HepG2 (cell line): ENCODE results near the gene SRSF3. TPM values are rescaled to one million over a fixed set of nuclear protein-coding genes. Genes with fewer than 3 reads are reported as not detected.

Source experiments
- AHR ChIP-seq: IDR thresholded peaks from 2 replicates; pipeline ENCODE4 v1.6.1; 2018; ENCODE audit warnings: missing genetic modification reagents, missing compliant biosample characterization
- ATF7-NPFF ChIP-seq: sonication (generic); formaldehyde crosslinking; IDR thresholded peaks from 2 replicates; pipeline ENCODE4 v1.8.1; 2023; ENCODE audit warnings: mild to moderate bottlenecking, low read depth, missing genetic modification reagents, moderate library complexity
- DR1 ChIP-seq: sonication (generic); formaldehyde crosslinking; IDR thresholded peaks from 2 replicates; pipeline ENCODE4 v1.8.0; 2021; ENCODE audit warnings: mild to moderate bottlenecking, missing genetic modification reagents, inconsistent platforms
- ERF ChIP-seq: IDR thresholded peaks from 2 replicates; pipeline ENCODE4 v1.6.1; 2018; ENCODE audit warnings: missing biosample characterization, missing genetic modification reagents
- IKZF5 ChIP-seq: IDR thresholded peaks from 2 replicates; pipeline ENCODE4 v1.6.1; 2018; ENCODE audit warnings: missing genetic modification reagents, mild to moderate bottlenecking, missing compliant biosample characterization
- MAFK ChIP-seq, 2 experiments: IDR thresholded peaks in 1 of 2; conservative IDR thresholded peaks in 1 of 2; 2 replicates each; pipeline ENCODE4 v1.6.1; 2011; ENCODE audit warnings: improper control_type of control experiment in 2 of 2, low read length in 2 of 2
- MED1 ChIP-seq: sonication (generic); formaldehyde crosslinking; IDR thresholded peaks from 2 replicates; pipeline ENCODE4 v1.4.0; 2020; ENCODE audit warnings: missing genetic modification reagents
- MXD1 ChIP-seq: sonication (generic); formaldehyde crosslinking; IDR thresholded peaks from 2 replicates; pipeline ENCODE4 v1.4.0; 2020; ENCODE audit warnings: mild to moderate bottlenecking, missing genetic modification reagents
- MXD3 ChIP-seq: IDR thresholded peaks from 2 replicates; pipeline ENCODE4 v1.6.1; 2016; ENCODE audit warnings: mild to moderate bottlenecking, missing biosample characterization, missing genetic modification reagents
- RAD21 ChIP-seq: fragments of 450-650 bp; formaldehyde crosslinking; IDR thresholded peaks from 2 replicates; pipeline ENCODE4 v1.5.0; 2020; ENCODE audit warnings: mild to moderate bottlenecking
- RXRA ChIP-seq: sonication (generic); formaldehyde crosslinking; IDR thresholded peaks from 2 replicates; pipeline ENCODE4 v1.5.1; 2020; ENCODE audit warnings: missing genetic modification reagents
- SIN3A ChIP-seq: IDR thresholded peaks from 2 replicates; pipeline ENCODE4 v1.6.1; 2011; ENCODE audit warnings: low read depth, mild to moderate bottlenecking, control low read depth, low read length, borderline replicate concordance
- SSRP1 ChIP-seq: IDR thresholded peaks from 2 replicates; pipeline ENCODE4 v1.6.1; 2016; ENCODE audit warnings: control low read depth
- TAF15 ChIP-seq: fragments of 200-400 bp; formaldehyde crosslinking; IDR thresholded peaks from one replicate; pipeline ENCODE4 v1.6.1; 2018; ENCODE audit warnings: mild to moderate bottlenecking, low read depth, low read length; ENCODE audit not compliant: poor library complexity, severe bottlenecking
- TSC22D2 ChIP-seq: sonication (generic); formaldehyde crosslinking; IDR thresholded peaks from 2 replicates; pipeline ENCODE4 v1.5.1; 2020; ENCODE audit warnings: missing genetic modification reagents, mild to moderate bottlenecking, borderline replicate concordance
- UBTF ChIP-seq: sonication (generic); formaldehyde crosslinking; IDR thresholded peaks from 2 replicates; pipeline ENCODE4 v1.4.0; 2020; ENCODE audit warnings: mild to moderate bottlenecking, missing genetic modification reagents
- ZBTB7B ChIP-seq: sonication (generic); formaldehyde crosslinking; IDR thresholded peaks from 2 replicates; pipeline ENCODE4 v1.4.0; 2020; ENCODE audit warnings: missing genetic modification reagents
- ZFP36L1 ChIP-seq: sonication (generic); formaldehyde crosslinking; IDR thresholded peaks from 2 replicates; pipeline ENCODE4 v1.8.0; 2022; ENCODE audit warnings: mild to moderate bottlenecking, missing genetic modification reagents, moderate library complexity
- ZNF563 ChIP-seq: sonication (generic); formaldehyde crosslinking; IDR thresholded peaks from 2 replicates; pipeline ENCODE4 v1.8.0; 2022; ENCODE audit warnings: mild to moderate bottlenecking, moderate library complexity, missing genetic modification reagents
- ZNF567 ChIP-seq: sonication (generic); formaldehyde crosslinking; IDR thresholded peaks from 2 replicates; pipeline ENCODE4 v1.8.1; 2023; ENCODE audit warnings: mild to moderate bottlenecking, missing genetic modification reagents, borderline replicate concordance
- ZNF614 ChIP-seq: IDR thresholded peaks from 2 replicates; pipeline ENCODE4 v1.6.1; 2018; ENCODE audit warnings: missing biosample characterization, missing genetic modification reagents, inconsistent platforms, borderline replicate concordance
- ZNF674 ChIP-seq: sonication (generic); formaldehyde crosslinking; IDR thresholded peaks from 2 replicates; pipeline ENCODE4 v1.5.0; 2020; ENCODE audit warnings: low read depth, mild to moderate bottlenecking, missing genetic modification reagents
- polyA plus RNA-seq, 8 experiments: library from polyadenylated mRNA; depleted of rRNA in 3 of 8; stranded (reverse) in 7 of 8; unstranded in 1 of 8; fragments of >200 nt; fragmentation: Illumina TruSeq in 4 of 8; extraction: Trizol in 4 of 8; gene quantifications; 2 replicates each; pipeline versions ENCODE4 v1.2.1 to v1.2.3, GENCODE V29; 2011 to 2016; ENCODE audit warnings: low read depth in 4 of 8, missing spikeins in 1 of 8, mixed read lengths in 1 of 8; ENCODE audit not compliant: insufficient read depth in 1 of 8
- total RNA-seq, 5 experiments: library from RNA; depleted of rRNA; stranded (reverse); fragments of >200 nt; fragmentation: Illumina TruSeq; extraction: Trizol; gene quantifications; 2 replicates each; pipeline ENCODE4 v1.2.3, GENCODE V29; 2016; ENCODE audit warnings: low read depth in 1 of 5
- TF ChIP-seq, protein P1 (sequence below): sonication (generic); formaldehyde crosslinking; IDR thresholded peaks from 2 replicates; pipeline ENCODE4 v1.4.0; 2020; ENCODE audit warnings: missing genetic modification reagents

Gene SRSF3
- total and polyA plus RNA-seq, 2 of the 13 experiments (the other 11 are each of a cell fraction or from before 2014, with no cell fraction given), result 206 to 684 TPM

- TF ChIP-seq MXD3 (0 out of 2 replicates have a peak, but pooled peaks have one; percentile 64), AHR (CRISPR knock-in tag) (peak; percentile 65; the same call in 1 of the 2 replicates), ZNF563 (CRISPR knock-in tag) (peak; percentile 44; the same call in 1 of the 2 replicates), MAFK (conservative IDR thresholded peaks at IDR 0.05 in 1 of 2, IDR thresholded peaks at IDR 0.05 in 1 of 2; ENCODE audit: low read length in 2 of 2) (no peak), ZNF567 (0 out of 2 replicates have a peak, but pooled peaks have one; percentile 34), ZFP36L1 (CRISPR knock-in tag) (0 out of 2 replicates have a peak, but pooled peaks have one; percentile 26), ATF7-NPFF (CRISPR knock-in tag) (no peak), RAD21 (CRISPR knock-in tag) (no peak), MED1 (CRISPR knock-in tag) (peak; percentile 46; the same call in 1 of the 2 replicates), UBTF (CRISPR knock-in tag) (peak; percentile 47; the same call in 1 of the 2 replicates), DR1 (CRISPR knock-in tag) (no peak), ZNF674 (CRISPR knock-in tag) (no peak), RXRA (CRISPR knock-in tag) (peak; percentile 62; the same call in 1 of the 2 replicates), ZBTB7B (CRISPR knock-in tag) (peak; percentile 64; the same call in 1 of the 2 replicates), TAF15 (no peak), ZNF614 (peak; percentile 87; the same call in 1 of the 2 replicates), IKZF5 (CRISPR knock-in tag) (peak; percentile 36), TSC22D2 (CRISPR knock-in tag) (0 out of 2 replicates have a peak, but pooled peaks have one; percentile 17), ERF (CRISPR knock-in tag) (peak; percentile 75; the same call in 1 of the 2 replicates), SSRP1 (0 out of 2 replicates have a peak, but pooled peaks have one; percentile 40), SIN3A (no peak), MXD1 (CRISPR knock-in tag) (0 out of 2 replicates have a peak, but pooled peaks have one; percentile 9)
- TF ChIP-seq, protein P1, sequence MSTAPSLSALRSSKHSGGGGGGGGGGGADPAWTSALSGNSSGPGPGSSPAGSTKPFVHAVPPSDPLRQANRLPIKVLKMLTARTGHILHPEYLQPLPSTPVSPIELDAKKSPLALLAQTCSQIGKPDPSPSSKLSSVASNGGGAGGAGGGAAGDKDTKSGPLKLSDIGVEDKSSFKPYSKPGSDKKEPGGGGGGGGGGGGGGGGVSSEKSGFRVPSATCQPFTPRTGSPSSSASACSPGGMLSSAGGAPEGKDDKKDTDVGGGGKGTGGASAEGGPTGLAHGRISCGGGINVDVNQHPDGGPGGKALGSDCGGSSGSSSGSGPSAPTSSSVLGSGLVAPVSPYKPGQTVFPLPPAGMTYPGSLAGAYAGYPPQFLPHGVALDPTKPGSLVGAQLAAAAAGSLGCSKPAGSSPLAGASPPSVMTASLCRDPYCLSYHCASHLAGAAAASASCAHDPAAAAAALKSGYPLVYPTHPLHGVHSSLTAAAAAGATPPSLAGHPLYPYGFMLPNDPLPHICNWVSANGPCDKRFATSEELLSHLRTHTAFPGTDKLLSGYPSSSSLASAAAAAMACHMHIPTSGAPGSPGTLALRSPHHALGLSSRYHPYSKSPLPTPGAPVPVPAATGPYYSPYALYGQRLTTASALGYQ (CRISPR knock-in tag), result no peak
Observed at GRCh38 chr6:36642913-36643817, 49.0 kb downstream of the SRSF3 start (continued).
